ENCODE results near the gene FKBP10. TPM values are rescaled to one million over a fixed set of nuclear protein-coding genes. Genes with fewer than 3 reads are reported as not detected.

Gene FKBP10
- total RNA-seq, 1 donor from 2014 or later, result 388 TPM

DNA sequence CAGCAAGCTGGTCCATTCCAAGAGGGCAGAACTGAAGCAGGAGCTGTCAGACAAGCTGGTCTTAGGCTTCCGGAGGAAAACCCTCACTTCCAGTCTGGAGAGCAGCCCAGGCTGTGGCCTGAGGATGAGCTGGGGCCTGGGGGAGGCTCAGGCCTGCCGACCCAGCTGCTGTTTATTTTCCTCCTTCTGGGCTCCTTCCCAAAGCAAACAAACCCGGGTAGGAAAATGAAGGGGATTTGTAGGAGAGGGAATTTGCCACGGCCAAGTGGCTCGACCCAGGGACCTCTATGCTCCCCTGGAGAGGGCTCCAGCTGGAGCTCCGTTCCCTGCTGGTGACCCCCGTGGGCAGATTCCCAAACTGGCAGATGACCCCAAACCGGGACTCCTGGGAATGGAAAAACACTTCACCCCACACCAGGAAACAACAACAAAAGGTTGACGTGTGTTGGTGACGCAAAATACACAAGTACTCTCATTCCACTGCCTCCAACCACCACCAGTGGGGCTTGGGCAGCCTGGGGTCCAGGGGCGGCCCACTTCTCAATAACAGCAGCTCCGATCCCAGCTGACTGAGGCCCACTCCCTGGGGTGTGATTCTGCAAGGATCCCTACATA lies 35.1 kb upstream of the FKBP10 start:
- Histone ChIP-seq H3K27me3 (no peaks in the 10 kb centered on the region), H3K4me3 (no peak overlapping the region), H3K27ac (peak overlapping the region; percentile 77 to 78), H3K36me3 (no peaks in the 10 kb centered on the region), H3K4me1 (peaks cover 10 to 33% of the 10 kb centered on the region in 2 donors), H3K9me3 (no peaks in the 10 kb centered on the region)
- DNase-seq (ENCODE audit: low spot score in 2 of 2), result no peak
- intact Hi-C loops (cut with DNase I), result no loop called here
- TF ChIP-seq, protein P1, sequence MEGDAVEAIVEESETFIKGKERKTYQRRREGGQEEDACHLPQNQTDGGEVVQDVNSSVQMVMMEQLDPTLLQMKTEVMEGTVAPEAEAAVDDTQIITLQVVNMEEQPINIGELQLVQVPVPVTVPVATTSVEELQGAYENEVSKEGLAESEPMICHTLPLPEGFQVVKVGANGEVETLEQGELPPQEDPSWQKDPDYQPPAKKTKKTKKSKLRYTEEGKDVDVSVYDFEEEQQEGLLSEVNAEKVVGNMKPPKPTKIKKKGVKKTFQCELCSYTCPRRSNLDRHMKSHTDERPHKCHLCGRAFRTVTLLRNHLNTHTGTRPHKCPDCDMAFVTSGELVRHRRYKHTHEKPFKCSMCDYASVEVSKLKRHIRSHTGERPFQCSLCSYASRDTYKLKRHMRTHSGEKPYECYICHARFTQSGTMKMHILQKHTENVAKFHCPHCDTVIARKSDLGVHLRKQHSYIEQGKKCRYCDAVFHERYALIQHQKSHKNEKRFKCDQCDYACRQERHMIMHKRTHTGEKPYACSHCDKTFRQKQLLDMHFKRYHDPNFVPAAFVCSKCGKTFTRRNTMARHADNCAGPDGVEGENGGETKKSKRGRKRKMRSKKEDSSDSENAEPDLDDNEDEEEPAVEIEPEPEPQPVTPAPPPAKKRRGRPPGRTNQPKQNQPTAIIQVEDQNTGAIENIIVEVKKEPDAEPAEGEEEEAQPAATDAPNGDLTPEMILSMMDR (IDR thresholded peaks at IDR 0.05), result no peak

DNA sequence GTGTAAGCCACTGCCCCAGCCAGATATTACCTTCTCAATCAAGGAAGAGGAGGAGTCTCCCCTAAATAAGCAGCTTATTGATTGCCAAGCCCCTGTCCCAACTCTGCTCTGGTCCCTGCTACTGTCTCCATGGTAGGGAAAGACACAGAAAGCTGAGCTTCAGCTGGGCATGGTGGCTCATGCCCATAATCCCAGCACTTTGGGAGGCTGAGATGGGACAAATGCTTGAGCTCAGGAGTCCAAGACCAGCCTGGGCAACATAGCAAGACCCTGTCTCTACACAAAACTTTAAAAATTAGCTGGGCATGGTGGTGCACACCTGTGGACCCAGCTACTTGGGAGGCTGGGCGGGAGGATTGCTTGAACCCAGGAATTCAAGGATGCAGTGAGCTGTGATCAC lies 32.9 kb upstream of the FKBP10 start:
- Histone ChIP-seq H3K27me3 (no peaks in the 10 kb centered on the region), H3K36me3 (no peaks in the 10 kb centered on the region), H3K4me3 (no peak overlapping the region), H3K27ac (no peak overlapping the region), H3K4me1 (peaks cover 15 to 40% of the 10 kb centered on the region in 2 donors), H3K9me3 (no peaks in the 10 kb centered on the region)
- DNase-seq (ENCODE audit: low spot score in 2 of 2), result no peak
- TF ChIP-seq, protein P1 (IDR thresholded peaks at IDR 0.05), result no peak
- intact Hi-C loops (cut with DNase I), result no loop called here

DNA sequence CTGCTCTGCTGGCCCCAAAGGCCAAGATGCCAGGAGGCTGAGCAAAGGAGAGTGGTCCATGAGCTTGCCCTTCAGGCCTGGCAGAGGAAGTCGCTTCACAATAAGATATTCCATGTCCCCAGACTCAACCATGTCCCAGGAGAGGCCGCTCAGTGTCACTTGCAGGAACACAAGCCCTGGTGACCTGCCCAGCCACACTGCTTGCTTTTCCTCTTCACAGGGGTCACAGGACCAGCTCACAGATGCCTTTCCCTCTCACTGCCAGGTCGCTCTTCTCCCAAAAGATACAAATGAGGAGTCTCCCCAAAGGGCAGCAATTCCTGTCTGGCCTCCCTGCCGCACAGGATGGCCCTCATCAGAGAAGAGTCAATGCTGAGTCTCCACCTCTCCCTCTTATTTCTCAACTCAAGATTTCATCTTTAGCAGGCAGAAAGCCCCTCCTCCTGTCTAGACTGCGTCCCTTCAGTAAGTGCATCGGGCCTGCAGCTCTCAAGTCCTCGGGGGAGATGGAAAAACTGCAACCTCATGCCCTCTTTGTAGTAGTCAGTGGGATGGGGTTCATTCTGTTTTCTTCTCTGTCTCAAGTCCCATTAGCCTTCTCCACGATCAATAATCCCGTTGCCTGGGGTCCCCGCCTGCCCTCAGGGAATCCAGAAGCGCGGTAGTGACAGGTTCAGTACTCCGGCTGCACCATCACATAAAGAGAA lies 31.2 kb upstream of the FKBP10 start:
- DNase-seq (ENCODE audit: low spot score in 2 of 2), result no peak
- Histone ChIP-seq H3K27me3 (no peaks in the 10 kb centered on the region), H3K36me3 (no peaks in the 10 kb centered on the region), H3K9me3 (no peaks in the 10 kb centered on the region), H3K27ac (peak overlapping the region; percentile 55 to 62), H3K4me3 (no peak overlapping the region), H3K4me1 (peaks cover 15 to 45% of the 10 kb centered on the region in 2 donors)
- intact Hi-C loops (cut with DNase I), result no loop called here
- TF ChIP-seq, protein P1 (IDR thresholded peaks at IDR 0.05), result no peak

DNA sequence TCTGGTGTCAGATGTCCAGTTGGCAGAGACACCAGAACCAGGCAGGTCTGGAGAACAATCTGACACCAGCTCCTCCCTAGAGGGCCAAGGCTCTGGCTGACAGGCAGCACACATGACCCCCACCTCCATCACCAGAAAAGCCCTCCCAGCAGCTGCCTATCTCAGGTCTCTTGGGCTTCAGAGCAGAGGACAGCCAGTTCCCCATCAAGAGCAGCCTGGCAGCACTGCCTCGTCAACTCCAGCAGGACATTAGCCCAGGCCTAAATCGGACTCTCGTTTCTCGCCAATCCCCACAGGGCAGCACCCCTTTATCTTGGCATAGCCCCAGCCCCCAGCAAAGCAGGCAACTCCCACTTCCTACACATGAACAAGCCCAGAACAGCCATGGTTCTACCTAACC lies 30.7 kb upstream of the FKBP10 start:
- Histone ChIP-seq H3K4me1 (peaks cover 15 to 43% of the 10 kb centered on the region in 2 donors), H3K27ac (peak overlapping the region; percentile 55 to 62), H3K36me3 (no peaks in the 10 kb centered on the region), H3K9me3 (no peaks in the 10 kb centered on the region), H3K27me3 (no peaks in the 10 kb centered on the region), H3K4me3 (no peak overlapping the region)
- DNase-seq (ENCODE audit: low spot score in 2 of 2), result no peak
- TF ChIP-seq, protein P1 (IDR thresholded peaks at IDR 0.05), result no peak
- intact Hi-C loops (cut with DNase I), result no loop called here

DNA sequence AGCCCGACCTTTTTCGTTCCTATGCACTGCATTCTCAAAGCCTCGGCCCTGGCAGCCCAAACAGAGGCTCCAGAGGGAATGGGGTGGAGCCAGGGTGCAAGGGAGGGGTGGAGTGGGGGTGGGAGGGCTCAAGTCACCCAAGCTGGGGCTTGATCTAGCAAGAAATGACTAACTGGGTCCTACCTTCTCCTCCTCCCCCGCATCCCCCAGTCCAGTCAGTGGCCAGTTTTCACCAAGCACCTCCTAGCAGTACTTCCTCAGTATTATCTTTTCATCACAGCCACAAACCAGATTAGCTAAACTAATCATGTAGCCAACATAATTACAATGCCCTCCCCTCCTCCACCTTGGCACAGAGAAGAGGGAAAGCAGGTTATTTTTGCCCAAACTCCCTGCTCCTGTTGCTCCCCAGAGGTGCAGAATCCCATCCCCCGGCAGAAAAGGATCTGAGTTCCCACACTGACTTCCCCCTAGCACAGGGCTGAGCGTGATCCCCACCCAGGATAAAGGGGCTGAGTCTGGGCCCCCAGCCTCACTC lies 28.5 kb upstream of the FKBP10 start:
- Histone ChIP-seq H3K27ac (peak overlapping the region; percentile 34 to 71), H3K4me1 (peaks cover 8 to 30% of the 10 kb centered on the region in 2 donors), H3K9me3 (no peaks in the 10 kb centered on the region), H3K36me3 (no peaks in the 10 kb centered on the region), H3K4me3 (peak overlapping the region; percentile 67 to 71), H3K27me3 (no peaks in the 10 kb centered on the region)
- TF ChIP-seq, protein P1 (IDR thresholded peaks at IDR 0.05), result no peak
- intact Hi-C loops (cut with DNase I), result no loop called here
- DNase-seq (ENCODE audit: low spot score in 2 of 2), result peak in 1 of 2 donors; percentile 74

Measured in ascending aorta (tissue), 2 donors.